B cell (primary cell): ENCODE data around the gene ANAPC13.

Source experiments
- EZH2 ChIP-seq: IDR thresholded peaks from 2 replicates; pipeline ENCODE4 v1.6.1; 2012; ENCODE audit warnings: borderline replicate concordance, low read depth, mild to moderate bottlenecking, moderate library complexity, low read length; ENCODE audit not compliant: insufficient read depth, poor library complexity, severe bottlenecking
- TF ChIP-seq, protein P1 (sequence below): fragments of 200-600 bp; IDR thresholded peaks from one replicate; pipeline ENCODE4 v1.8.0; 2022; ENCODE audit warnings: antibody characterized with exemption, mild to moderate bottlenecking

DNA sequence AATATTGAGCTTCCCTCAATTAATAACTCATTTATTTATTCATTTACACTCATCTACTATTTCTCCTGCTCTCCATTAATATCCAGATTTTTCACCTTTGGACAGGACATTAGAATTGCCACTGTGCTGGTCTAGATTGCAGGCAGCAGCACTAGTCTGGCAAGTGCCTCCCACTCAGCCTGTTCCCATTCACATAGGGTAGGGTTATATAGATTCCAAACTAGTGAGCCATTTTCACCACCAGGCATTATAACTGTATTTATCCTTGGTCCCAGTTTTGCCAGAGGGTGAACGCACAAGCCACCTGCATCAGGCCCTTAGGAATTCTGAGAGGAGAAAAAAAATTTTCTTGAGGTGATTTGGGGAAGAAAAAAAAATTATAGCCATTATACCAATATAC, 44.5 kb downstream of the ANAPC13 start:
- TF ChIP-seq, protein P1, sequence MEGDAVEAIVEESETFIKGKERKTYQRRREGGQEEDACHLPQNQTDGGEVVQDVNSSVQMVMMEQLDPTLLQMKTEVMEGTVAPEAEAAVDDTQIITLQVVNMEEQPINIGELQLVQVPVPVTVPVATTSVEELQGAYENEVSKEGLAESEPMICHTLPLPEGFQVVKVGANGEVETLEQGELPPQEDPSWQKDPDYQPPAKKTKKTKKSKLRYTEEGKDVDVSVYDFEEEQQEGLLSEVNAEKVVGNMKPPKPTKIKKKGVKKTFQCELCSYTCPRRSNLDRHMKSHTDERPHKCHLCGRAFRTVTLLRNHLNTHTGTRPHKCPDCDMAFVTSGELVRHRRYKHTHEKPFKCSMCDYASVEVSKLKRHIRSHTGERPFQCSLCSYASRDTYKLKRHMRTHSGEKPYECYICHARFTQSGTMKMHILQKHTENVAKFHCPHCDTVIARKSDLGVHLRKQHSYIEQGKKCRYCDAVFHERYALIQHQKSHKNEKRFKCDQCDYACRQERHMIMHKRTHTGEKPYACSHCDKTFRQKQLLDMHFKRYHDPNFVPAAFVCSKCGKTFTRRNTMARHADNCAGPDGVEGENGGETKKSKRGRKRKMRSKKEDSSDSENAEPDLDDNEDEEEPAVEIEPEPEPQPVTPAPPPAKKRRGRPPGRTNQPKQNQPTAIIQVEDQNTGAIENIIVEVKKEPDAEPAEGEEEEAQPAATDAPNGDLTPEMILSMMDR, result no peak
- TF ChIP-seq EZH2, result no peak
